Prostate gland (tissue), 2 donors: ENCODE data around the gene AUTS2. TPM values are rescaled to one million over a fixed set of nuclear protein-coding genes. Genes with fewer than 3 reads are reported as not detected.

Experiments
- DNase-seq: peaks from one replicate; pipeline ENCODE4 v3.0.0-alpha.2; 2019; ENCODE audit warnings: low spot score
- H3K27ac ChIP-seq, 2 donors: fragments of 200-600 bp; sonication (generic); 2 replicates each; pipeline ENCODE4 v1.5.1; 2017 to 2019
- H3K27me3 ChIP-seq: fragments of 200-600 bp; sonication (generic); replicated peaks from 2 replicates; pipeline ENCODE4 v1.5.1; 2019; ENCODE audit not compliant: insufficient read depth
- H3K36me3 ChIP-seq, 2 donors: fragments of 200-600 bp; sonication (generic); 1 replicate in 1 of 2; 2 replicates in 1 of 2; pipeline versions ENCODE4 v1.5.1 to v1.8.1; 2017 to 2019
- H3K4me1 ChIP-seq: fragments of 200-600 bp; sonication (generic); replicated peaks from 2 replicates; pipeline ENCODE4 v1.5.1; 2019
- H3K4me3 ChIP-seq, 2 donors: fragments of 200-600 bp; sonication (generic); 2 replicates each; pipeline ENCODE4 v1.5.1; 2017 to 2019
- H3K9me3 ChIP-seq: fragments of 200-600 bp; sonication (generic); 2 replicates; pipeline ENCODE4 v1.5.1; 2017
- CTCF ChIP-seq, 4 experiments: fragments of 200-600 bp in 2 of 4; fragments of 450-650 bp in 2 of 4; sonication (generic) in 2 of 4; IDR thresholded peaks; 1 replicate in 3 of 4; 2 replicates in 1 of 4; pipeline ENCODE4 v1.5.1; 2016 to 2019; ENCODE audit warnings: antibody characterized with exemption in 4 of 4, mild to moderate bottlenecking in 2 of 4, moderate library complexity in 2 of 4
- POLR2A ChIP-seq: fragments of 450-650 bp; IDR thresholded peaks from one replicate; pipeline ENCODE4 v1.6.1; 2016; ENCODE audit warnings: antibody characterized with exemption, mild to moderate bottlenecking
- POLR2AphosphoS5 ChIP-seq: sonication (generic); formaldehyde crosslinking; IDR thresholded peaks from one replicate; pipeline ENCODE4 v1.6.1; 2017; ENCODE audit warnings: antibody characterized with exemption
- WGBS: methylation state at CpG from one replicate; pipeline ENCODE4 v1.1.5; 2018; 5-methylcytosine and 5-hydroxymethylcytosine counted together
- intact Hi-C: fragments of 100-400 bp; cut with DNase I; formaldehyde crosslinking; loops from one replicate; pipeline ENCODE4 v1.14.2; 2022
- total RNA-seq, 2 donors: library from RNA; depleted of rRNA; stranded (reverse); fragments of >200 nt; gene quantifications; one replicate each; pipeline ENCODE4 v1.1.0, GENCODE V29; 2016

The AUTS2 gene
- total RNA-seq, 2 donors from 2014 or later, result 25.0 to 55.2 TPM

- TF ChIP-seq CTCF (IDR thresholded peaks at IDR 0.05) (no peak), POLR2A (no peak)
- Histone ChIP-seq H3K27me3 (no peaks in the 10 kb centered on the region), H3K36me3 (no peaks in the 10 kb centered on the region), H3K9me3 (no peaks in the 10 kb centered on the region), H3K27ac (no peak overlapping the region), H3K4me1 (no peaks in the 10 kb centered on the region), H3K4me3 (no peak overlapping the region)
- no peak for DNase-seq
- intact Hi-C loops, result no loop called here
- WGBS, result 80% methylated on average over 2 of the region's 2 CpGs
These were observed 35.0 kb downstream of the AUTS2 start for GRCh38 chr7:69633122-69633831.

GRCh38 chr7:69635555-69636185 is 37.4 kb downstream of the AUTS2 start:
- Histone ChIP-seq H3K27ac (no peak overlapping the region), H3K9me3 (no peaks in the 10 kb centered on the region), H3K36me3 (no peaks in the 10 kb centered on the region), H3K27me3 (no peaks in the 10 kb centered on the region), H3K4me1 (no peaks in the 10 kb centered on the region), H3K4me3 (no peak overlapping the region)
- intact Hi-C loops, result no loop called here
- 56% methylated on average over 4 of the region's 4 CpGs for WGBS
- TF ChIP-seq POLR2AphosphoS5 (no peak), POLR2A (no peak), CTCF (IDR thresholded peaks at IDR 0.05) (no peak)
- DNase-seq, result no peak

GRCh38 chr7:69638674-69639073 is 40.4 kb downstream of the AUTS2 start:
- H3K9me3 ChIP-seq, result no peaks in the 10 kb centered on the region
- H3K27ac ChIP-seq, result no peak overlapping the region
- H3K4me1 ChIP-seq, result no peaks in the 10 kb centered on the region
- 81% methylated on average over 1 of the region's 1 CpG for WGBS
- DNase-seq, result no peak
- intact Hi-C loops, result no loop called here
- no peaks in the 10 kb centered on the region for H3K27me3 ChIP-seq
- no peaks in the 10 kb centered on the region for H3K36me3 ChIP-seq
- no peak overlapping the region for H3K4me3 ChIP-seq
- TF ChIP-seq CTCF (IDR thresholded peaks at IDR 0.05) (no peak), POLR2AphosphoS5 (no peak), POLR2A (no peak)

- intact Hi-C loops, result no loop called here
- Histone ChIP-seq H3K4me3 (no peak overlapping the region), H3K27ac (no peak overlapping the region), H3K27me3 (no peaks in the 10 kb centered on the region), H3K4me1 (no peaks in the 10 kb centered on the region), H3K36me3 (no peaks in the 10 kb centered on the region), H3K9me3 (no peaks in the 10 kb centered on the region)
- DNase-seq, result no peak
- WGBS, result 78% methylated on average over 3 of the region's 3 CpGs
- TF ChIP-seq POLR2A, result no peak
- no peak for TF ChIP-seq POLR2AphosphoS5
- TF ChIP-seq CTCF (IDR thresholded peaks at IDR 0.05), result no peak
These were observed 41.9 kb downstream of the AUTS2 start for GRCh38 chr7:69640216-69640615.
